ENCODE results near the gene CGN.

DNA sequence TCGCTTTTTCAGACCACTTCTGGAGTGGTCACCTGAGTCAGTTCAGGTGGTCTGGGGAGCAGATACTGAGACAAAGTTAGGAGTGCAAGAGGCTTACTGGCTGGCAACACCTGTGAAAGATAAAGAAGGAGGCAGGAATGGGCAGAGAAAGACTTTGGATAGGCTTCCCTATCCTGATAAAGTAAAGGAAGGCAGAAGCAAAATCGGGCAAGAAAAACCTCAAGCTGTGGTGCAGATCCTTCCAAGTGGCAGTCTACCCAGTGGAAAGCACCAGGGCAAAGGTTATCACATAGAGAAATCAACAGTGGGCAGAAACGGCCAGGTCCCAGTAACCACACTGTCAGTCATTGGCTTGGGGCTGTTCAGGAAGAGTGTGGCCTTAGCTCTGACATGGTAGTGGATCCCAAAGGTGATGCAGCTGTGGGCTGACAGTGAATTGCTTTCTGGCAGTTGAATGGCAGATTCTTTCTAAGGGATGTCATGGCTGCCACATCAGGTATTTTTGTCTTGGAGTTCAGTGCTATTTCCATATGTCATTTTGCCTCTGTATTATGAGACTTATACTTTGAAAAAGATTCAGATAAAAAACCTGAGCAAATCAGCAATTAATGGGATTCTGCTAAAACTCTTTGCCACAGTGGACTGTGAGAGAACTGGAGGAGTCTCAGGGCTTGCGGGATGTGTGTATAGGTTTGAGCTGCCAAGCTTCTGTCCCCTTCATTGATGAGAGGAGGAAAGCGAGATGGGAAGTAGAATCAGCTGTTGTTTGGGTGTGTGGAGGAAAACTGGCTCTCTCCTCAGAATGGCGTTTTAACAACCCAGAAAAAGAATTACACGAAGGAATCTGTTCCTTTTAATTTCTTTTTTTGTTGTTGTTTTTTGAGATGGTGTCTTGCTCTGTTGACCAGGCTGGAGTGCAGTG, 8.1 kb upstream of the CGN start:
- no peak for TF ChIP-seq POLR2A (IDR thresholded peaks at IDR 0.05; ENCODE audit: low read length)
- TF ChIP-seq GATA1 (IDR thresholded peaks at IDR 0.05; ENCODE audit: low read depth, low read length) = no peak

All from erythroblast (primary cell).